NCI-H510A (cell line): ENCODE results near the gene RCVRN.
"Not testable (repeated sequence)": the region's sequence is repeated elsewhere in the genome, so short reads cannot be mapped to it uniquely, and the experiment has no call there.

Experiments
- DNase-seq: peaks from one replicate; lab custom pipeline; 2025; lab: John Stamatoyannopoulos, UW

The RCVRN gene

DNA sequence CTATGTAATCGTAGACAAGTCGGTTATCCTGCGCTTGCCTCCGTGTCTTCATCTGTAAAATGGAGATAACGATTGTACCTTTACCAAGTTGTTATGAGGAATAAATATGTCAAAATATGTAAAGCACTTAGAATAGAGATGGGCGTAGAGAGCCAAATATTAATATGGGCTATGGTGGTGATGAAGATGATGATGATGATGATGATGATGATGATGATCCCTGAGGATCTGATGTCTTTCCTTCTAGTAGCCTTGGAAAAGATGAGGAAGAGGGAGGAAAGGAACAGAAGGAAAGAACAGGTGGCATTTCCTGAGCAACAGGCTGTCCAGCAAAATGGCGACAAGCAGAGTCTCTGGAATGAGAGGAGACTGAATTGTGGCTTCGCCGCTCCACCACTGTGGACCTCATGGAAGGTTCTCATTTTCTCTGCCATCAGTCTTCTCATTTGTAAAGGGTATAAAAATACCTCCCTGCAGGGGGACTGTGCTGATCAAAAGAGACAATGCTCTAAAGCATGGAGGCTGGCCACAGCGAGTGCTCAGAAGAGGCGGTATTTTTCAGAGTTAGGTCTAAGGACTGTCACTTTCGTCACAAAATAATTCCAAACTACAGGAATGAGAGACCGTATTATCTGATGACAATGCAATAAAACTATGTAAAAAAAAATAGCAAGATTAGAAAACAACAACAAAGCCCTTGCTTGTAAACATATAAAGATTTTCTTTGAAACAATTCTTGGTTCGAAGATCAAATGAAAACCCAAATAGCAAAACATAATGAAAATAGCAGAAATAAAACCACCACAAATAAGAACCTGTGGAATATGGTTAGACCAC, 17.2 kb upstream of the RCVRN start:
- DNase-seq: no peak

DNA sequence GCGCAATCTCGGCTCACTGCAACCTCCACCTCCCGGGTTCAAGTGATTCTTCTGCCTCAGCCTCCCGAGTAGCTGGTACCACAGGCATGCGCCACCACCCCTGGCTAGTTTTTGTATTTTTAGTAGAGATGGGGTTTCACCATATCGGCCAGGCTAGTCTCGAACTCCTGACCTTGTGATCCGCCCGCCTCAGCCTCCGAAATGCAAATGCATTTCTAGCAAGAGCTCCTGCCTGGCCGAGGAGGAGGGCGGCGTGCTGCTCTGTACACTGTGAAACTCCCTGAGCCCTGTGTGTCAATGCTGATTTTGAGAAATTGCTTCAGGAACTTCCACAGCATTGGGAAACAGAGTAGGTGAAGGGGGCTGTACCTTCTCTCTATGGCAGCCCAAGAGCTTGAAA, 16.1 kb upstream of the RCVRN start:
- DNase-seq: not testable (repeated sequence)

DNA sequence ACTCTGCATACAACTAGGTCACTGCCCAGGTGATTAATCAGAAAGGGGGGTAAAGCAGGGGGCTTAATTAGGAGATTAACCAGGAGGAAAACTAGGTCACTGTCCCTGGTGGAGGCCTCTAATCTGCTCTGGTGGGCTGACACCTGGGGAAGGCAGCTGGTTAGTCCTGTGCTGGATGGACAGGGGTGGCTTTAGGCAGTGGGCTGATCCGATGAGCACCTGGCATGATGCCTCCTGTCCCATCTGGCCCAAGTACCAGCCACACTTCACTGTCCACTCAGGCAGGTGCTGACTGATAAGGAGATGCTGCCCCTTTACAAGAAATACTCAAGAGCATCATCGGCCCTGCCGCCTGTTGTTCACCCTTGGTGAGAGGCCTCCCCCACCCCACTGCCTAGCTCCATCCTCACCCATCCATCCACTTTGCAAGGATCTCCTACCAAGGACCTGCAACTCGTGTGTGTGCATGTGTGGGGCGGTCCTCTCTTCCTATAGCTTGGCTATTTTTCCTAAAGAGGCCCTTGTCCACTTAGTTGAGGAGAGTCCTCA, 13.8 kb upstream of the RCVRN start:
- no peak for DNase-seq

GRCh38 chr17:9918352-9918751, 13.3 kb upstream of the RCVRN start:
- no peak for DNase-seq

DNA sequence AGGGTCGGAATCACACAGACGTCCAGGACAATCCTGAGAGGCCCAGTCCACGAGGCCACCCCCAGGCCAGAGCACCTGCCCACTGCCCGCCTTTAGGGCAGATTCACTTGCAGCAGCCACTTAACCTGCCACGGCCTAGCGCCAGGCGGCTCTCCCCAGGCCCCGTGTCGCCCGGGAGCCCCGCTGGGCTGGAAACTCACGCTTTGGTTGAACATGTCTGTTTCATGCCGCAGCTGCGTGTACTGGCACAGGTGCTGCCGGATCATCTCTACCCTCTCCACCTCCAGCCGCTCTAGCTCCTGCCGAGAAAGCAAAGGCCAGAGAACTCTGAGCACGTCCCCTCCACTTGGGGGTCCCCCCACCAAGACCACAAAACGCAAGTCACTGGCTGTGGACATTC, 12.7 kb upstream of the RCVRN start:
- no peak for DNase-seq

GRCh38 chr17:9917131-9917530, 12.1 kb upstream of the RCVRN start:
- no peak for DNase-seq

DNA sequence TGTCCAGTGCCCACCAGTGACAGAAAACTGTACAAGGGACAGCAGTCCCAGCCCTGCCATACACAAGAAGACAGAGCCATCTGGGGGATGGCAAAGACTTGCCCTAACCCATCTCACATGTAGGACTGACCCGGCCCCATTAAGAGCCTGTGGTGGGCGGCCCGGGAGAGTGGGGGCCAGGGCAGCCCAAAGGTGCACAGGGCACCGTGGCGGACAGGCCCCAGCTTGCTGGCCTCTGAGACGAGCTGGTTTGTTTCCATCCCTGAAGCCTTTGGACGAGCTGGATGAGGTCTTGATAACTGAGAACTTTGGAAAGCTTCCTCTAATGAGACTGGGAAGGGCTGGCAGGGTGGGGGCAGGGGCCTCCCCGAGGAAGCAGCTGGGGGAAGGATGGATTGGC, 11.0 kb upstream of the RCVRN start:
- no peak for DNase-seq

DNA sequence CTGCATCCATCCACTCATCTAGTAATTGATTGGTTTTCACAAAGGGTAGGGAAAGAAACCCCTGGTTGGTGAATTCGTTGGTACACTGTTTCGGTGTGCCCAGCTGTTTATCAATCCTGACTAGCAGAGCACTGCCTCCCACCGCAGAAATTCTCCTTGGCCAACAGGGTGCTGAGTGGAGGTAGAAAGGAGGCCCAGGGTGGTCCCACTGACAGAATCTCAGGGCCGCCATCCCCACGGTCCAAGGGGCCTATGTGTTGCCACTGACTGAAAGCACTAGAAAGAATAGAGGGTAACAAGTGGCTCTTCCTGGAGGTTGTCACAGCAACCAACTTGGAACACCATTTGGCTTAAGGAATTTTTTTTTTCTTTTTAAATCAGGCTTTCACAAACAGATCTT, 8.4 kb upstream of the RCVRN start:
- DNase-seq: no peak

- no peak for DNase-seq
Observed at GRCh38 chr17:9912121-9913099, 7.3 kb upstream of the RCVRN start.

GRCh38 chr17:9911089-9911488, 6.0 kb upstream of the RCVRN start:
- no peak for DNase-seq

DNA sequence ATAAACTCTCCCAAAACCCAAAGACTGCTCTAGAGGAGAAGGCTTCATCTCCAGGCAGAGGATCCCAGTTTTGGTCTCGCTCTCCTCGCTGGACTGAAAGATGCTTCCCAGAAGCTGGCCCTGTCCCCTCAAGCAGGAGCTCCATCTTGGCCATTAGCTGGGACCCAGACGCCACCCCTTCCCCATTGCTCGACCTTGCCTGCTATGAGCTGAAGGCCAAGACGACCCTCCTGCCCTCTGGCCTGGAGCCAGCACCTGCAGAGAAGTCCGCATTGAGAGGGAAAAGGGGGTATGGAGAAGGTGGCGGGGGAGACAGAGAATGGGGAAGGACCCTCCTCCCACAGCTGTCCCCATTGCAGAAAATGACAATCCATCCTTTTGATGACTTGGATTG, 3.6 kb upstream of the RCVRN start:
- no peak for DNase-seq

DNA sequence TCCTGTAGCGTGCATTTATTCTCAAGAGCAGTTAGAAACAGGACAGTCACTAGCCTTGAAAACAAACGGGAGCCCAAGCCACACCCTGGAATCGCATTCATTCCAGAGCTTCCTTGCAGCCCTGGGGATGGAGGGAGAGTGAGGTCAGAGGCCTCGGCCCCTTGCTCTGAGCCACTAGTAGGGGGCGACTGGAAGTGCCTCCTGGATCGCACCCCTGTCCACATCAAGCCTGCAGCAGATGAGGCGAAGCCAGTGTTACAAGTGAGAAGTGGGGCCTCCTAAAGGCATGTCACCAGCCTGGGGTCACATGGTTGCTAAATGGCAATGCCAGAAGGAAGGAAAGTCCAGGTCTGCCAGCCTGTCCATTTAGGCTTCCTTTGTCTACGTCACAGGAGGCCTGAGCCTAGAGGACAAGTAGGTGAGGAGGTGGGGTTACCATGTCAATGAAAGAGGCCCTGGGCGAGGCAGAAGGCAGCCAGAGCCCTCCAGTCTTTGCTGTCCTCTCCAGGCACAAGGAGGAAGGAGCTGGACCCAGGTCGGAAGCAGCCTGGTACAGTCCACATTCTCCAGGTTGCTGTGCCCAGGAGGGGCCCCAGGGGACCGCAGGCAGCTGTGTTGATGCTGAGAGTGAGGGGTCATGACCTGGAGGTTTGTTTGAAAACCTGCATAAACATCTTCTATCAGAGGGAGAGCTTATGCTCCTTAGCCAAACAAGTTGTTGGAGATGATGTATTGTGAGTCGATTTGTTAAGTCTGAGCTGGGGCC, 3.0 kb upstream of the RCVRN start:
- DNase-seq: no peak

DNA sequence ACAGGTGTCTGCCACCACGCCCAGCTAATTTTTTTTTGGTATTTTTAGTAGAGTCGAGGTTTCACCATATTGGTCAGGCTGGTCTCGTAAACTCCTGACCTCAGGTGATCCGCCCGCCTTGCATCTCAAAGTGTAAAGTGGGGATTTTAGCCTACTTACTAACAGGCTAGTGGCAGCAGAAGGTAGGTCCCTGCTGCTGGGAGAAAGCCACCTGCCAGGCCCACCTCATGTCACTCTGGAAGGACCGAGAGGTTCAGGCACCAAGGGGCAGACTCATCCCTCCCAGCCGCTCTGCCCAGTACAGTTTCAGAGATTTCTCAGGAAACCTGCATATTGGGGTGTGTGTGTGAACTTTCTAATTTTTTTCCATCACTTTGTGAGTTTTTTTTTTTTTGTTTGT, 2.1 kb upstream of the RCVRN start:
- DNase-seq: no peak

GRCh38 chr17:9906616-9907015, 1.5 kb upstream of the RCVRN start:
- DNase-seq: no peak

DNA sequence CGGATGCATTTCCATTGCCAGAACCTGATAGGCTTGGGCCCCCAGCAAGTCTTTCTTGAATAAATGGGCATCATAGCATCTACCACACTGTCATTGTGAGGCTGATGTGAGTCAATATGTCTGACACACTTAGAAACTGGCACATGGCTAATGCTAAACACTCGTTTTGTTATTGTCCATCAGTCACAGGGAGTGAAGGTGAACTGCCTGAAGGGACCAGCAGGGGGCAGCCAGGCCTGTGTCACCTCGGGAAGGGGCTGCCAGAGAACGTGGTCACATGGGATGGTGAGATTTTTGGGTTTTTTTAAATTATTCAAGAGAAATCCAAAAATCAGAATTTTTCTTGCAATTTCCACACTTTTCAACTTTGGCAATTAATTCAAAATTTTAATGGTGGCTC, 831 bp upstream of the RCVRN start:
- no peak for DNase-seq

GRCh38 chr17:9904277-9905077, 594 bp downstream of the RCVRN start:
- no peak for DNase-seq

DNA sequence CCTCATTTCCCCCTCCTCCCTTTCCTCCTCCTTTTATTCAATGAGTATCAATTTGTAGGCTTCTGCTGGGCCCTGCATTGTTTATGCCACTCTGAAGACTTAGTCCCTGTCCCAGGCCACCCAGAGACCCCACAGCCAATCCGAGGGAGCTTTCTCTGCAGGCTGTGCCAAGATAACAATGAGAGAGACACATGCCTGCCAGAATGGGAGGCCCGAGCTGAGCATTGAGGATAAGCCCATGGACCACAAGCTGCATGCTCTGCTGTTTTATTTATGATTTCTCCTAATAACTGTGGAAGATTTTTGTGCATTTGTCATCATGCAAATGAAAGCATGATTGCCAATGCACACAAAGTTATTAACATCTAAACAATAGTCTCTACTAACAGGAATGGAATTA, 3.0 kb downstream of the RCVRN start:
- no peak for DNase-seq

- DNase-seq: no peak
Observed at GRCh38 chr17:9900784-9901183, 4.3 kb downstream of the RCVRN start.

GRCh38 chr17:9900044-9900594, 5.0 kb downstream of the RCVRN start:
- DNase-seq: no peak

GRCh38 chr17:9899280-9900043, 5.6 kb downstream of the RCVRN start:
- no peak for DNase-seq
